GM10847 (cell line): ENCODE data around the gene BMPR2.

Source experiments
- POLR2A ChIP-seq: IDR thresholded peaks from 2 replicates; pipeline ENCODE4 v1.6.1; 2011; ENCODE audit not compliant: insufficient read length; ENCODE audit errors: extremely low read depth

The BMPR2 gene

DNA sequence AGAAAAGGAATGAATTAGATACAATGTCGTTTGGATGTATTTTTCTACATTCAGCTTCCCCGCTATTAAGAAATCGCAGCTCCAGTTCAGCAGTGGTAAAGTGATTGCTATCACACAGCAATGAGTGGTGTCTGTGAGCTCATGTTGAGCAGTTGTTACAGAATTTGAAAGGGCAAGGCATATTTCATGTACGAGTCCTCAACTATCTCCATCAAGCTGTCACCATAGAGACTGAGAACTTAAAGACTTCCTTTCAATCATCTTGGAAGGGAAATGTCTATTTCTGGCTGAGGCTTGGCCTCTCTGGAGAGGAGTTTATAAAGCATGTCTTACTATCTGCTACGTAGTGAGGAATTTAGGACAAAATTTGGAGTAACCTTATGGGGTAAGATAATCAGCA, 234.3 kb downstream of the BMPR2 start:
- no peak for TF ChIP-seq POLR2A

GRCh38 chr2:202612145-202612544, 236.0 kb downstream of the BMPR2 start:
- no peak for TF ChIP-seq POLR2A

- TF ChIP-seq POLR2A = no peak
Observed at GRCh38 chr2:202613479-202613878, 237.4 kb downstream of the BMPR2 start.
